CD8-positive, alpha-beta memory T cell (primary cell): ENCODE results near the gene STOML3. TPM values are rescaled to one million over a fixed set of nuclear protein-coding genes. Genes with fewer than 3 reads are reported as not detected.
"Not testable (repeated sequence)": the region's sequence is repeated elsewhere in the genome, so short reads cannot be mapped to it uniquely, and the experiment has no call there.

Experiments used
- CTCF ChIA-PET: fragments of 350-600 bp; sonication (Branson Sonifier 250); formaldehyde crosslinking; loops from one replicate; lab custom pipeline; 2021; ENCODE audit warnings: antibody characterized with exemption; lab: Charles Lee
- POLR2A ChIA-PET: fragments of 350-600 bp; sonication (Branson Sonifier 250); formaldehyde crosslinking; loops from one replicate; lab custom pipeline; 2021; ENCODE audit warnings: antibody characterized with exemption; lab: Charles Lee
- DNase-seq, 5 donors: peaks; one replicate each; pipeline versions ENCODE4 v3.0.0 to v3.0.0-alpha.2; 2020 to 2022; ENCODE audit warnings: mixed read lengths in 1 of 5
- H3K27ac ChIP-seq: one replicate; pipeline ENCODE4 v1.7.0; 2013; ENCODE audit warnings: low read depth, mild to moderate bottlenecking, low read length, moderate library complexity
- H3K27me3 ChIP-seq: 2 replicates; pipeline ENCODE4 v1.7.0; 2013; ENCODE audit warnings: low read length, mild to moderate bottlenecking; ENCODE audit not compliant: insufficient read depth, poor library complexity, severe bottlenecking
- H3K36me3 ChIP-seq: 2 replicates; pipeline ENCODE4 v1.7.0; 2013; ENCODE audit warnings: mild to moderate bottlenecking, low read length, moderate library complexity; ENCODE audit not compliant: insufficient read depth
- H3K4me1 ChIP-seq: 2 replicates; pipeline ENCODE4 v1.7.0; 2013; ENCODE audit warnings: mild to moderate bottlenecking, low read length, moderate library complexity; ENCODE audit not compliant: insufficient read depth
- H3K4me3 ChIP-seq: 2 replicates; pipeline ENCODE4 v1.7.0; 2013; ENCODE audit warnings: mild to moderate bottlenecking, low read length
- H3K9me3 ChIP-seq: 2 replicates; pipeline ENCODE4 v1.7.0; 2013; ENCODE audit warnings: mild to moderate bottlenecking, low read length
- H3K27ac Mint-ChIP-seq, 8 donors: one replicate each; pipeline ENCODE4 v1.8.0; 2020 to 2021; ENCODE audit warnings: mixed read lengths in 8 of 8, mild to moderate bottlenecking in 6 of 8, inconsistent platforms in 3 of 8, moderate library complexity in 3 of 8
- H3K27me3 Mint-ChIP-seq, 2 donors: one replicate each; pipeline ENCODE4 v1.8.0; 2020 to 2021; ENCODE audit warnings: mixed read lengths in 2 of 2, mild to moderate bottlenecking in 1 of 2, moderate library complexity in 1 of 2
- H3K36me3 Mint-ChIP-seq, 3 donors: one replicate each; pipeline ENCODE4 v1.8.0; 2020 to 2021; ENCODE audit warnings: mixed read lengths in 3 of 3, inconsistent platforms in 1 of 3, mild to moderate bottlenecking in 1 of 3
- H3K4me1 Mint-ChIP-seq, 3 donors: one replicate each; pipeline ENCODE4 v1.8.0; 2020 to 2021; ENCODE audit warnings: mixed read lengths in 3 of 3, inconsistent platforms in 1 of 3, mild to moderate bottlenecking in 1 of 3
- H3K4me3 Mint-ChIP-seq, 7 donors: one replicate each; pipeline ENCODE4 v1.8.0; 2020 to 2021; ENCODE audit warnings: mixed read lengths in 7 of 7, mild to moderate bottlenecking in 6 of 7, moderate library complexity in 4 of 7, inconsistent platforms in 2 of 7
- H3K9me3 Mint-ChIP-seq, 5 donors: one replicate each; pipeline ENCODE4 v1.8.0; 2020 to 2022; ENCODE audit warnings: mixed read lengths in 5 of 5, mild to moderate bottlenecking in 3 of 5, moderate library complexity in 2 of 5, inconsistent platforms in 1 of 5
- polyA plus RNA-seq: library from polyadenylated mRNA; unstranded; fragments of 300-500 nt; fragmentation: Illumina TruSeq; gene quantifications from one replicate; pipeline ENCODE4 v1.2.3, GENCODE V29; 2021
- total RNA-seq, 2 experiments: library from RNA; stranded (reverse); gene quantifications; one replicate each; pipeline ENCODE4 v1.2.3, GENCODE V29; 2021

Gene STOML3
- total and polyA plus RNA-seq, 3 experiments from 2014 or later, result not detected

DNA sequence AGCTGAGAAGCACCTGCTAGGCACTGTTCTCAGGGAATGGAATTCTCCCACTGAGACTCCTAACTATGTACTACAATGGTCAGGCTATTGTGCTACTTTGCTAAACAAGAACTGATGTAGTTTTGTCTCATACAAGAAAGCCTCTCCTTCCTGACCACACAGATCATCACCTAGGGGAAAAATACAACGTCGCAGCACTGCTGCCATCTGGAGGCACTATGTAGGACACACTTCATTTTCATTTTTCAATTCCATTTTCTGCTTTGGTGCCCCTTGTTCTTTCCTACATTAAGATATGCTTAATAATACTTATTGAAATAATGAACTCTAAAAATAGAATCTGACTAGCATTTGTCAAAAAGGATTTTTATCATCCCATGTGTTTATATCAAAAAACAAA is 26.2 kb upstream of the STOML3 start:
- no peak overlapping the region for H3K27ac ChIP-seq
- Mint-ChIP-seq H3K4me3 (no peak overlapping the region), H3K27me3 (peaks cover 0 to 1% of the 10 kb centered on the region in 2 donors), H3K36me3 (peaks cover 15 to 79% (median 39%) of the 10 kb centered on the region in 3 donors), H3K4me1 (peaks cover 14 to 20% (median 19%) of the 10 kb centered on the region in 3 donors), H3K9me3 (no peaks in the 10 kb centered on the region), H3K27ac (peak overlapping the region in 5 of 8 donors; percentile 43 to 72 (median 57))
- H3K9me3 ChIP-seq, result no peaks in the 10 kb centered on the region
- no peaks in the 10 kb centered on the region for H3K27me3 ChIP-seq
- peaks cover 28% of the 10 kb centered on the region for H3K36me3 ChIP-seq
- H3K4me1 ChIP-seq, result no peaks in the 10 kb centered on the region
- no peak overlapping the region for H3K4me3 ChIP-seq
- ChIA-PET POLR2A (no interaction called here), CTCF (interaction anchor here (1.3 to 1.8 kb wide), 2 partner anchors 15 to 20 kb away, joined by 4 read pairs; no protein-coding TSS in a partner anchor)
- peak in 2 of 5 donors; percentile 2 for DNase-seq

DNA sequence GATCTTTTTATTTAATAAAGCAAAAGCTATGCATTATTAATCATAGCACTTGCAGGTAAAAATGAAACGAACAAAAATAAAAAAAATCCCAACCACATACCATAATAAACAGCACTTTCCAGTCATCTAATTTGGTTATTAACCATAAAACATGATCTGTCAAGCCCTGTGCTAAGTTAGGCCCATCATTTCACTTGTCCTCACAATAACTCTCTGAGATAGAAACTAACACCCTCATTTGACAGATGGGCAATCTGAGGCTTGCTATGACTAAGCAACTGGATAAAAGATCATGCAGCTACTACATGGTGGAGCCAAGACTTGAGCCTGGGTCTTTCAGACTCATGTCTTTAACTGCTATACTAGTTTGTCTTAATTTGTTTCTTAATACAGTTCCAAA is 25.5 kb upstream of the STOML3 start:
- Histone ChIP-seq H3K36me3 (peaks cover 28% of the 10 kb centered on the region), H3K27ac (no peak overlapping the region), H3K4me1 (no peaks in the 10 kb centered on the region), H3K4me3 (no peak overlapping the region), H3K27me3 (no peaks in the 10 kb centered on the region), H3K9me3 (no peaks in the 10 kb centered on the region)
- CTCF ChIA-PET, result interaction anchor here (1.3 to 1.8 kb wide), 2 partner anchors 15 to 21 kb away, joined by 4 read pairs; no protein-coding TSS in a partner anchor
- Mint-ChIP-seq H3K4me1 (peaks cover 14 to 20% (median 19%) of the 10 kb centered on the region in 3 donors), H3K27me3 (peaks cover 0 to 1% of the 10 kb centered on the region in 2 donors), H3K36me3 (peaks cover 15 to 79% (median 44%) of the 10 kb centered on the region in 3 donors), H3K4me3 (no peak overlapping the region), H3K27ac (no peak overlapping the region), H3K9me3 (no peaks in the 10 kb centered on the region)
- POLR2A ChIA-PET, result no interaction called here
- DNase-seq, result no peak

GRCh38 chr13:39013462-39013861 is 22.8 kb upstream of the STOML3 start:
- Mint-ChIP-seq H3K4me1 (peaks cover 10 to 13% (median 12%) of the 10 kb centered on the region in 3 donors), H3K36me3 (peaks cover 24 to 83% (median 52%) of the 10 kb centered on the region in 3 donors), H3K27ac (peak overlapping the region in 3 of 8 donors; percentile 23 to 74 (median 23)), H3K27me3 (no peaks in the 10 kb centered on the region), H3K4me3 (no peak overlapping the region), H3K9me3 (no peaks in the 10 kb centered on the region)
- peaks cover 28% of the 10 kb centered on the region for H3K36me3 ChIP-seq
- ChIA-PET POLR2A (no interaction called here), CTCF (no interaction called here)
- H3K4me1 ChIP-seq, result no peaks in the 10 kb centered on the region
- no peaks in the 10 kb centered on the region for H3K9me3 ChIP-seq
- no peak overlapping the region for H3K4me3 ChIP-seq
- DNase-seq, result no peak
- no peak overlapping the region for H3K27ac ChIP-seq
- H3K27me3 ChIP-seq, result no peaks in the 10 kb centered on the region

GRCh38 chr13:39012608-39013007 is 22.0 kb upstream of the STOML3 start:
- Mint-ChIP-seq H3K4me1 (peaks cover 3 to 5% (median 4%) of the 10 kb centered on the region in 3 donors), H3K27me3 (no peaks in the 10 kb centered on the region), H3K36me3 (peaks cover 24 to 82% (median 57%) of the 10 kb centered on the region in 3 donors), H3K4me3 (no peak overlapping the region), H3K9me3 (no peaks in the 10 kb centered on the region), H3K27ac (no peak overlapping the region)
- DNase-seq, result no peak
- ChIA-PET CTCF (no interaction called here), POLR2A (no interaction called here)
- no peaks in the 10 kb centered on the region for H3K9me3 ChIP-seq
- peaks cover 28% of the 10 kb centered on the region for H3K36me3 ChIP-seq
- no peak overlapping the region for H3K27ac ChIP-seq
- H3K4me3 ChIP-seq, result no peak overlapping the region
- no peaks in the 10 kb centered on the region for H3K27me3 ChIP-seq
- H3K4me1 ChIP-seq, result no peaks in the 10 kb centered on the region

GRCh38 chr13:39006371-39007111 is 15.9 kb upstream of the STOML3 start:
- H3K27ac ChIP-seq, DNase-seq, CTCF ChIA-PET, H3K9me3 ChIP-seq, H3K27me3 ChIP-seq, H3K27me3 Mint-ChIP-seq, H3K4me3 ChIP-seq, H3K4me1 Mint-ChIP-seq, H3K36me3 ChIP-seq, POLR2A ChIA-PET, H3K4me1 ChIP-seq, H3K9me3 Mint-ChIP-seq: not testable (repeated sequence)
- peak overlapping the region in 2 of 8 donors; percentile 10 to 38 for H3K27ac Mint-ChIP-seq
- peaks cover 9 to 30% (median 23%) of the 10 kb centered on the region in 3 donors for H3K36me3 Mint-ChIP-seq
- H3K4me3 Mint-ChIP-seq, result peak overlapping the region in 2 of 7 donors; percentile 8 to 16

DNA sequence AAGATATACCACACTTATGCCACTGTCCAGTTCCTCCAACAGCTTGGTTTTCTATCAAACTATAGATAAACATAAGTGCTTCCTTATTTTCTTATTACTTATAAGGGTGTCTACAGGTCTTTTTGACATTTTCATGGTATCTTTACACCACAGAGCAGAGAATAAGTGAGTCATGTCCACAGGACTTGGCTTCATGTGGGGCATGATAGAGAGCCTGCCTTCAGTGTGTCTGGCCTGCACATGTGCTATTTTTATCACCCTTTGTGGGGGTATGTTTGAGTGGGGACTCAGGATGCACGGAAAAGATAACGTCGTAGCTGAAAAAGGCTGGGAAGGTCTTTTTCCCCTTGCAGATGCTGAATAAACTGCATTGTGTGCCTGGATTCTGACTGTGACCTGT is 8.1 kb upstream of the STOML3 start:
- Mint-ChIP-seq H3K4me1 (no peaks in the 10 kb centered on the region), H3K9me3 (no peaks in the 10 kb centered on the region), H3K36me3 (no peaks in the 10 kb centered on the region), H3K27me3 (no peaks in the 10 kb centered on the region), H3K4me3 (no peak overlapping the region), H3K27ac (no peak overlapping the region)
- CTCF ChIA-PET, result no interaction called here
- POLR2A ChIA-PET, result no interaction called here
- no peak for DNase-seq
- no peaks in the 10 kb centered on the region for H3K27me3 ChIP-seq
- no peaks in the 10 kb centered on the region for H3K4me1 ChIP-seq
- no peaks in the 10 kb centered on the region for H3K9me3 ChIP-seq
- H3K36me3 ChIP-seq, result no peaks in the 10 kb centered on the region
- H3K27ac ChIP-seq, result no peak overlapping the region
- no peak overlapping the region for H3K4me3 ChIP-seq

- no peaks in the 10 kb centered on the region for H3K9me3 Mint-ChIP-seq
- H3K4me3 ChIP-seq, result no peak overlapping the region
Observed at GRCh38 chr13:38993381-38993780, 2.8 kb upstream of the STOML3 start.

DNA sequence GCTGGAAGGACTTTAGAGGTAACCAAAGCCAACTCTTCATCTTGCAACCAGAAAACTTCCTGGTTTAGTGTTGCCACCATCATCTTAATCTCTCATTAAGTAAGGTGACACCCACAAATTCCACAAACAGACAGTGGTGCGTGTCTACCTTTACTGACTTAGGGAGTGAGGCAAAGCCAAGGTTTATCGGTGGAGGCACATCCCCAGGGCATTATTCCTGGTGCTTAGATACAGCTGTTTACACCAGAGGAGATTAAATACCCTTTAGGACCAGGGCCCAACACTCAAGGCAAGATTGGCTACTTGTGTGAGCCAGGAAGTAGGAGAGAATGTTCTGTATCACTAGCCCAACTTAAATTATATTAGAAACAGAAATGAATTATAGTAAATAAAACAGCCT is 9.5 kb downstream of the STOML3 start:
- H3K4me1 Mint-ChIP-seq, result no peaks in the 10 kb centered on the region
- H3K9me3 ChIP-seq, result no peaks in the 10 kb centered on the region
- H3K36me3 Mint-ChIP-seq, result peaks cover 0 to 4% (median 0%) of the 10 kb centered on the region in 3 donors
- H3K27ac ChIP-seq, result no peak overlapping the region
- no peak overlapping the region for H3K4me3 Mint-ChIP-seq
- no peak overlapping the region for H3K27ac Mint-ChIP-seq
- H3K4me1 ChIP-seq, result no peaks in the 10 kb centered on the region
- POLR2A ChIA-PET, result no interaction called here
- H3K36me3 ChIP-seq, result no peaks in the 10 kb centered on the region
- no peak for DNase-seq
- H3K27me3 ChIP-seq, result no peaks in the 10 kb centered on the region
- CTCF ChIA-PET, result no interaction called here
- H3K9me3 Mint-ChIP-seq, result peaks cover 4 to 16% (median 9%) of the 10 kb centered on the region in 5 donors
- H3K4me3 ChIP-seq, result no peak overlapping the region
- H3K27me3 Mint-ChIP-seq, result peaks cover 0 to 24% of the 10 kb centered on the region in 2 donors

More at GRCh38 chr13:38993381-38993780, 2.8 kb upstream of the STOML3 start:
- no peak overlapping the region for H3K27ac ChIP-seq
- no peak for DNase-seq
- Mint-ChIP-seq H3K27me3 (peaks cover 0 to 4% of the 10 kb centered on the region in 2 donors), H3K4me3 (no peak overlapping the region), H3K27ac (no peak overlapping the region), H3K36me3 (no peaks in the 10 kb centered on the region), H3K4me1 (no peaks in the 10 kb centered on the region)
- POLR2A ChIA-PET, result no interaction called here
- H3K4me1 ChIP-seq, result no peaks in the 10 kb centered on the region
- H3K9me3 ChIP-seq, result no peaks in the 10 kb centered on the region
- CTCF ChIA-PET, result no interaction called here
- H3K36me3 ChIP-seq, result no peaks in the 10 kb centered on the region
- no peaks in the 10 kb centered on the region for H3K27me3 ChIP-seq
